Uterus (tissue), 2 donors: ENCODE results near the gene TSPAN9.

ENCODE experiments used
- POLR2A ChIP-seq, 2 donors: fragments of 450-650 bp; IDR thresholded peaks; one replicate each; pipeline ENCODE4 v1.6.1; 2016; ENCODE audit warnings: antibody characterized with exemption in 2 of 2, mild to moderate bottlenecking in 1 of 2, moderate library complexity in 1 of 2
- TF ChIP-seq, protein P1 (sequence below), 4 experiments: fragments of 200-600 bp in 2 of 4; fragments of 450-650 bp in 2 of 4; sonication (generic) in 2 of 4; IDR thresholded peaks; one replicate each; pipeline ENCODE4 v1.5.1; 2016 to 2019; ENCODE audit warnings: antibody characterized with exemption in 4 of 4, mild to moderate bottlenecking in 2 of 4, moderate library complexity in 1 of 4

- no peak for TF ChIP-seq POLR2A (IDR thresholded peaks at IDR 0.05)
- TF ChIP-seq, protein P1, sequence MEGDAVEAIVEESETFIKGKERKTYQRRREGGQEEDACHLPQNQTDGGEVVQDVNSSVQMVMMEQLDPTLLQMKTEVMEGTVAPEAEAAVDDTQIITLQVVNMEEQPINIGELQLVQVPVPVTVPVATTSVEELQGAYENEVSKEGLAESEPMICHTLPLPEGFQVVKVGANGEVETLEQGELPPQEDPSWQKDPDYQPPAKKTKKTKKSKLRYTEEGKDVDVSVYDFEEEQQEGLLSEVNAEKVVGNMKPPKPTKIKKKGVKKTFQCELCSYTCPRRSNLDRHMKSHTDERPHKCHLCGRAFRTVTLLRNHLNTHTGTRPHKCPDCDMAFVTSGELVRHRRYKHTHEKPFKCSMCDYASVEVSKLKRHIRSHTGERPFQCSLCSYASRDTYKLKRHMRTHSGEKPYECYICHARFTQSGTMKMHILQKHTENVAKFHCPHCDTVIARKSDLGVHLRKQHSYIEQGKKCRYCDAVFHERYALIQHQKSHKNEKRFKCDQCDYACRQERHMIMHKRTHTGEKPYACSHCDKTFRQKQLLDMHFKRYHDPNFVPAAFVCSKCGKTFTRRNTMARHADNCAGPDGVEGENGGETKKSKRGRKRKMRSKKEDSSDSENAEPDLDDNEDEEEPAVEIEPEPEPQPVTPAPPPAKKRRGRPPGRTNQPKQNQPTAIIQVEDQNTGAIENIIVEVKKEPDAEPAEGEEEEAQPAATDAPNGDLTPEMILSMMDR (IDR thresholded peaks at IDR 0.05) = no peak
These were observed 13.8 kb downstream of the TSPAN9 start for GRCh38 chr12:3091038-3091319.
